Neuronal stem cell (in vitro differentiated cells): ENCODE data around the gene GMDS.

Source experiments
- DNase-seq: peaks from one replicate; pipeline ENCODE4 v3.0.0-alpha.2; 2013; ENCODE audit warnings: low spot score
- H2AFZ ChIP-seq: one replicate; pipeline ENCODE4 v1.6.1; 2013; ENCODE audit warnings: mild to moderate bottlenecking, low read length, inconsistent platforms
- H2AK5ac ChIP-seq: 2 replicates; pipeline ENCODE4 v1.6.1; 2013; ENCODE audit warnings: low read depth, mild to moderate bottlenecking, inconsistent platforms, low read length, moderate library complexity, mixed read lengths
- H2BK120ac ChIP-seq: 2 replicates; pipeline ENCODE4 v1.6.1; 2013; ENCODE audit warnings: low read depth, mild to moderate bottlenecking, inconsistent platforms, low read length, moderate library complexity, mixed read lengths
- H2BK12ac ChIP-seq: one replicate; pipeline ENCODE4 v1.6.1; 2013; ENCODE audit warnings: low read length, inconsistent platforms
- H2BK15ac ChIP-seq: 2 replicates; pipeline ENCODE4 v1.6.1; 2013; ENCODE audit warnings: mild to moderate bottlenecking, low read length, inconsistent platforms, mixed read lengths
- H2BK5ac ChIP-seq: one replicate; pipeline ENCODE4 v1.6.1; 2013; ENCODE audit warnings: inconsistent platforms, mild to moderate bottlenecking, low read length, moderate library complexity
- H3K14ac ChIP-seq: one replicate; pipeline ENCODE4 v1.6.1; 2013; ENCODE audit warnings: low read length, inconsistent platforms
- H3K18ac ChIP-seq: 2 replicates; pipeline ENCODE4 v1.6.1; 2013; ENCODE audit warnings: low read length, inconsistent platforms
- H3K23ac ChIP-seq: 2 replicates; pipeline ENCODE4 v1.6.1; 2013; ENCODE audit warnings: low read depth, mild to moderate bottlenecking, mixed read lengths, low read length, inconsistent platforms; ENCODE audit not compliant: poor library complexity
- H3K27ac ChIP-seq: replicated peaks from 3 replicates; pipeline ENCODE4 v1.5.1; 2013; ENCODE audit warnings: low read length, inconsistent platforms
- H3K27me3 ChIP-seq, 3 experiments: 2 replicates each; pipeline ENCODE4 v1.6.1; 2013; ENCODE audit warnings: low read length in 3 of 3, mild to moderate bottlenecking in 2 of 3, inconsistent platforms in 1 of 3, low read depth in 1 of 3, mixed read lengths in 1 of 3, moderate library complexity in 1 of 3; ENCODE audit not compliant: control insufficient read depth in 3 of 3, insufficient read depth in 3 of 3
- H3K36me3 ChIP-seq, 2 donors: replicated peaks in 1 of 2; 2 replicates each; pipeline ENCODE4 v1.6.1; 2013; ENCODE audit warnings: low read length in 2 of 2; ENCODE audit not compliant: control insufficient read depth in 2 of 2, insufficient read depth in 2 of 2
- H3K4ac ChIP-seq: 2 replicates; pipeline ENCODE4 v1.6.1; 2013; ENCODE audit warnings: inconsistent platforms, mild to moderate bottlenecking, low read length, moderate library complexity
- H3K4me1 ChIP-seq, 2 donors: 1 replicate in 1 of 2; 2 replicates in 1 of 2; pipeline ENCODE4 v1.6.1; 2013; ENCODE audit warnings: low read length in 2 of 2, low read depth in 1 of 2; ENCODE audit not compliant: control insufficient read depth in 2 of 2, insufficient read depth in 1 of 2
- H3K4me2 ChIP-seq: one replicate; pipeline ENCODE4 v1.6.1; 2013; ENCODE audit warnings: mild to moderate bottlenecking, low read length, inconsistent platforms; ENCODE audit not compliant: insufficient read depth, poor library complexity, severe bottlenecking
- H3K4me3 ChIP-seq, 2 donors: 2 replicates each; pipeline ENCODE4 v1.5.1; 2013; ENCODE audit warnings: low read length in 2 of 2, mild to moderate bottlenecking in 2 of 2, inconsistent platforms in 1 of 2, moderate library complexity in 1 of 2
- H3K79me1 ChIP-seq: one replicate; pipeline ENCODE4 v1.6.1; 2013; ENCODE audit warnings: low read depth, mild to moderate bottlenecking, inconsistent platforms, low read length, moderate library complexity
- H3K9ac ChIP-seq: one replicate; pipeline ENCODE4 v1.6.1; 2013; ENCODE audit warnings: mild to moderate bottlenecking, low read depth, low read length, inconsistent platforms; ENCODE audit not compliant: poor library complexity
- H3K9me3 ChIP-seq, 2 donors: replicated peaks in 1 of 2; 2 replicates each; pipeline versions ENCODE3 to v1.6.1; 2013; ENCODE audit warnings: low read length in 2 of 2, mild to moderate bottlenecking in 2 of 2, inconsistent platforms in 1 of 2, low read depth in 1 of 2, mixed read lengths in 1 of 2, moderate library complexity in 1 of 2; ENCODE audit not compliant: control insufficient read depth in 2 of 2, insufficient read depth in 1 of 2
- H4K8ac ChIP-seq: one replicate; pipeline ENCODE4 v1.6.1; 2013; ENCODE audit warnings: low read depth, mild to moderate bottlenecking, inconsistent platforms, low read length, moderate library complexity
- H4K91ac ChIP-seq: one replicate; pipeline ENCODE4 v1.6.1; 2013; ENCODE audit warnings: low read length, low read depth, mild to moderate bottlenecking, inconsistent platforms; ENCODE audit not compliant: poor library complexity
- WGBS, 2 donors: extraction: QIAGEN DNeasy Blood & Tissue Kit; methylation state at CpG; one replicate each; pipeline ENCODE4 v1.1.7; 2013; ENCODE audit warnings: missing lambda C conversion rate in 2 of 2, mixed read lengths in 1 of 2; ENCODE audit not compliant: insufficient read length in 2 of 2, insufficient replicate concordance in 1 of 2; ENCODE audit errors: extremely low coverage in 2 of 2; 5-methylcytosine and 5-hydroxymethylcytosine counted together

GMDS gene

DNA sequence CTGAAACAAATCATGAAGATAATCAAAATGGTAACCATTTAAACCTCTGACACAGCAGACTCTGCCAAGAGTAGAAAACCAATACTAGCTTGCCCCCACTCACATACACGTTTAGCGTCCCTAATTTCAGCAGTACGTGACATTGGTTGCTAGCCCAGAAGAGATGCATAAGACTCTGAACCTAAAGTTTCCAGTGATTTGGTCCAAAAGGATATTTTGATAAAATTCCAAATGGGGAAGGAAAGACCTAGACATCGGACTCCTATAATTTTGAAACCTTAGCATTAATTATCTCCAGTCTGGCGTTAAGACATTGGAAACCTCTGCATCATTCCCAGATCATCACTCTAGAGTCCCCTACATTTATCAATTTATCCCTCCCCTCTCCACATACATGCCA lies 98.1 kb downstream of the GMDS start:
- no peaks in the 10 kb centered on the region for H3K9me3 ChIP-seq

GRCh38 chr6:2144210-2144609 lies 101.2 kb downstream of the GMDS start:
- no peak overlapping the region for H3K9ac ChIP-seq
- no peak overlapping the region for H3K4me3 ChIP-seq
- WGBS, 2 donors = no CpG with 5 or more reads among the region's 4 CpGs
- no peak overlapping the region for H2BK5ac ChIP-seq
- H3K23ac ChIP-seq = no peak overlapping the region
- H2BK120ac ChIP-seq = no peak overlapping the region
- no peaks in the 10 kb centered on the region for H3K27me3 ChIP-seq
- H3K18ac ChIP-seq = no peak overlapping the region
- H3K4me2 ChIP-seq = no peak overlapping the region
- H4K8ac ChIP-seq = no peak overlapping the region
- H3K79me1 ChIP-seq = no peaks in the 10 kb centered on the region
- no peaks in the 10 kb centered on the region for H3K9me3 ChIP-seq
- no peak overlapping the region for H2AFZ ChIP-seq
- H3K27ac ChIP-seq = no peak overlapping the region
- H3K14ac ChIP-seq = no peak overlapping the region
- DNase-seq = no peak
- no peaks in the 10 kb centered on the region for H3K4me1 ChIP-seq
- no peak overlapping the region for H2BK12ac ChIP-seq
- H3K4ac ChIP-seq = no peak overlapping the region
- no peak overlapping the region for H2AK5ac ChIP-seq
- no peak overlapping the region for H4K91ac ChIP-seq
- H2BK15ac ChIP-seq = no peak overlapping the region
- no peaks in the 10 kb centered on the region for H3K36me3 ChIP-seq

More for the DNA sequence above, 98.1 kb downstream of the GMDS start:
- Histone ChIP-seq H4K91ac (no peak overlapping the region), H2AFZ (no peak overlapping the region), H3K23ac (no peak overlapping the region), H3K4me2 (no peak overlapping the region), H3K9ac (no peak overlapping the region), H3K14ac (no peak overlapping the region), H2AK5ac (no peak overlapping the region), H3K4ac (no peak overlapping the region), H3K27me3 (no peaks in the 10 kb centered on the region), H2BK15ac (no peak overlapping the region), H3K4me1 (no peaks in the 10 kb centered on the region), H3K79me1 (no peaks in the 10 kb centered on the region), H3K36me3 (no peaks in the 10 kb centered on the region), H4K8ac (no peak overlapping the region), H3K18ac (no peak overlapping the region), H3K4me3 (no peak overlapping the region), H2BK12ac (no peak overlapping the region), H2BK120ac (no peak overlapping the region), H3K27ac (no peak overlapping the region), H2BK5ac (no peak overlapping the region)
- WGBS, 2 donors = no CpG with 5 or more reads among the region's 5 CpGs
- DNase-seq = no peak

- H3K79me1 ChIP-seq = no peaks in the 10 kb centered on the region
- no peak overlapping the region for H2BK5ac ChIP-seq
- no peak overlapping the region for H3K9ac ChIP-seq
- DNase-seq = no peak
- no peak overlapping the region for H2BK120ac ChIP-seq
- H2AFZ ChIP-seq = no peak overlapping the region
- H3K4me3 ChIP-seq = no peak overlapping the region
- no peak overlapping the region for H3K4me2 ChIP-seq
- no peak overlapping the region for H2BK12ac ChIP-seq
- H2AK5ac ChIP-seq = no peak overlapping the region
- H2BK15ac ChIP-seq = no peak overlapping the region
- 96% methylated on average over 2 of the region's 16 CpGs; no CpG with 5 or more reads in 1 of the 2 donors for WGBS, 2 donors
- no peaks in the 10 kb centered on the region for H3K36me3 ChIP-seq
- H4K91ac ChIP-seq = no peak overlapping the region
- H3K4ac ChIP-seq = no peak overlapping the region
- H4K8ac ChIP-seq = no peak overlapping the region
- H3K14ac ChIP-seq = no peak overlapping the region
- no peak overlapping the region for H3K27ac ChIP-seq
- no peaks in the 10 kb centered on the region for H3K27me3 ChIP-seq
- H3K18ac ChIP-seq = peak overlapping the region; percentile 59
- no peaks in the 10 kb centered on the region for H3K4me1 ChIP-seq
- no peaks in the 10 kb centered on the region for H3K9me3 ChIP-seq
- no peak overlapping the region for H3K23ac ChIP-seq
Observed at GRCh38 chr6:2141644-2142290, 103.6 kb downstream of the GMDS start.

- H4K8ac ChIP-seq = no peak overlapping the region
- no peaks in the 10 kb centered on the region for H3K9me3 ChIP-seq
- H3K36me3 ChIP-seq = no peaks in the 10 kb centered on the region
- no peak overlapping the region for H3K27ac ChIP-seq
- no peak overlapping the region for H3K14ac ChIP-seq
- H3K4me3 ChIP-seq = no peak overlapping the region
- no peaks in the 10 kb centered on the region for H3K79me1 ChIP-seq
- no peak overlapping the region for H2BK120ac ChIP-seq
- no peaks in the 10 kb centered on the region for H3K27me3 ChIP-seq
- no peak overlapping the region for H2BK15ac ChIP-seq
- no peak overlapping the region for H3K9ac ChIP-seq
- no peak for DNase-seq
- H3K23ac ChIP-seq = no peak overlapping the region
- no peak overlapping the region for H3K4me2 ChIP-seq
- H4K91ac ChIP-seq = no peak overlapping the region
- no peak overlapping the region for H3K4ac ChIP-seq
- no CpG with 5 or more reads among the region's 6 CpGs for WGBS, 2 donors
- H2AK5ac ChIP-seq = no peak overlapping the region
- no peak overlapping the region for H3K18ac ChIP-seq
- no peak overlapping the region for H2BK12ac ChIP-seq
- no peak overlapping the region for H2BK5ac ChIP-seq
- no peaks in the 10 kb centered on the region for H3K4me1 ChIP-seq
- H2AFZ ChIP-seq = no peak overlapping the region
Observed at GRCh38 chr6:2140438-2141128, 104.8 kb downstream of the GMDS start.
